ENCODE results near the gene LOC128125822.

GRCh38 chr6:63600136-63600535 lies 27.9 kb downstream of the LOC128125822 start:
- TF ChIP-seq CTCF (IDR thresholded peaks at IDR 0.05) (no peak), POLR2A (IDR thresholded peaks at IDR 0.05) (no peak)

Data from body of pancreas (tissue), 4 donors.